GM19324 (cell line): ENCODE data around the gene ZMAT2.
A peak's percentile ranks its signal among the peaks of the same experiment; 100 is the strongest.
"Not testable (repeated sequence)": the region's sequence is repeated elsewhere in the genome, so short reads cannot be mapped to it uniquely, and the experiment has no call there.

ENCODE experiments used
- ATAC-seq: cut with Tn5 transposase; IDR thresholded peaks from one replicate; pipeline ENCODE4 v1.9.1; 2021; ENCODE audit warnings: mild to moderate bottlenecking, moderate library complexity; ENCODE audit not compliant: unreplicated experiment, low FRiP score

The ZMAT2 gene

DNA sequence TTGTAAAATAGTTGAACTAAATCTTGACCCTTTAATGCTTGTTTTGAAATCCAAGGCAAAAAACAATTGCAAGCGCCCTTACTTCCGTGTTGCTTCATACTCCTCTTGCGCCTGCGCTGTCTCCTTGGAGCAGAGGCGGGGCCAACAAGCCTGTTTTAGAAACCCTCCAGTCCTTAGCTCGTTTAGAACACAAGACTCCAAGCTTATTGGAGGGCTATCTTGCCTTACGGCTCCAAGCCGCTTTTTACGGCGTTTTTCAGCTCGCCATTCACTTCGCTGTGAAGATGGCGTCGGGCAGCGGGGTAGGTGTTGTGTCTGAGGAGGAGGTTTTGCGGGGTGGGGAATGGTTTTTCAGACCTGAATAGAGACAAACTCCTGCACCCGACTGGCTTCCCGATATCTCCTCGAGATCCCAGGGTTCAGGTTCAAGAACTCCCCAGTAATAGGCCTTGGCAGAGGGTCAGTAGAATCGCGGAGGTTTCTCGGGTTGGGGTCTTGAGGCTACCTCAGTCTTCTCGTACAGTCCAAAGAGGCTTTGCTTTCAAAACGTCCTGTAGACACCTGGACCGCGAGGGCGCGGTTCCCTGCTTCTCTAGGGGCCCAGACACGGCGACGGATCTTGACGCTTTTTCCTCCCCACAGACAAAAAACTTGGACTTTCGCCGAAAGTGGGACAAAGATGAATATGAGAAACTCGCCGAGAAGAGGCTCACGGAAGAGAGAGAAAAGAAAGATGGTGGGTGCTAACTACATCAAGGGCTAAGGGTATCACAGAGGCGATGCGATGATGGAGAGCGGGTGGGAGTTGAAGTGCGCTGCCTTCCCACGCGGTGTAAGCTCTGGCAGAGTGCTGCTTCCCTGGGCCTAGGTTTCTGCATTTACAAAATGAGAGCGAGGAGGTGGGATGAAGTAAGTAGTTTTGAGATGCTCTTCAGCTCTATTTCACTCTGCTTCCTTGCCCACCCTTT lies at the start of gene ZMAT2:
TSS of gene ZMAT2 (plus strand) at position 271 of the 968 bp plus-strand sequence. CDS start at position 285, 14 bp downstream.
- ATAC-seq = peak; percentile 91

DNA sequence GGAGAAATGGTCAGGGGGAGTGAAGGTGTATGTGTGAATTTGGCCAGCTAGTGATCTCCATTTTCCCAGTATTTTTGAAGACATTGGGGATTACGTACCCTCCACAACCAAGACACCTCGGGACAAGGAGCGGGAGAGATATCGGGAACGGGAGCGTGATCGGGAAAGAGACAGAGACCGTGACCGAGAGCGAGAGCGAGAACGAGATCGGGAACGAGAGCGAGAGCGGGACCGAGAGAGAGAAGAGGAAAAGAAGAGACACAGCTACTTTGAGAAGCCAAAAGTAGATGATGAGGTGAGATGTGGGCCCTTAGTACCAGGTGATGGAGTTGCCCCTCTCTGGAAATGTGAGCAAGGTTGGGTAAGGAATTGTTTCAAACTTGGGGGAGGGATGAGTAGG lies 41.4 kb upstream of the ZMAT2 start:
- ATAC-seq = no peak

- ATAC-seq = not testable (repeated sequence)
Measured at GRCh38 chr5:140660371-140660770, 39.9 kb upstream of the ZMAT2 start.

DNA sequence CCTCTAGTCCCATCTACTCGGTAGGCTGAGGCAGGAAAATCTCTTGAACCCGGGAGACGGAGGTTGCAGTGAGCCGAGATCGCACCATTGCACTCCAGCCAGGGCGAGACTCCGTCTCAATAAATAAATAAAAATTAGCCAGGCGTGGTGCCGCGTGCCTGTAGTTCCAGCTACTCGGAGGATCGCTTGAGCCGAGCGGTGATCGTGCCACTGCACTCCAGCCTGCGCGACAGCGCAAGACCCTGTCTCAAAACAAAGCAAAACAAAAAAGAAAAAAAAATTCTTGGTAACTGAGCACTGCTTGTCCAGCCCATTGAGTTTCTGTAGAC lies 36.3 kb upstream of the ZMAT2 start:
- ATAC-seq = no peak

- peak; percentile 97 for ATAC-seq
Measured at GRCh38 chr5:140664359-140665119, 35.7 kb upstream of the ZMAT2 start, which contains the start of gene WDR55. Gene WDR55 (plus strand): TSS chr5:140664904. CDS start chr5:140664913, 9 bp downstream.

GRCh38 chr5:140671035-140671434 lies 29.2 kb upstream of the ZMAT2 start:
- not testable (repeated sequence) for ATAC-seq

DNA sequence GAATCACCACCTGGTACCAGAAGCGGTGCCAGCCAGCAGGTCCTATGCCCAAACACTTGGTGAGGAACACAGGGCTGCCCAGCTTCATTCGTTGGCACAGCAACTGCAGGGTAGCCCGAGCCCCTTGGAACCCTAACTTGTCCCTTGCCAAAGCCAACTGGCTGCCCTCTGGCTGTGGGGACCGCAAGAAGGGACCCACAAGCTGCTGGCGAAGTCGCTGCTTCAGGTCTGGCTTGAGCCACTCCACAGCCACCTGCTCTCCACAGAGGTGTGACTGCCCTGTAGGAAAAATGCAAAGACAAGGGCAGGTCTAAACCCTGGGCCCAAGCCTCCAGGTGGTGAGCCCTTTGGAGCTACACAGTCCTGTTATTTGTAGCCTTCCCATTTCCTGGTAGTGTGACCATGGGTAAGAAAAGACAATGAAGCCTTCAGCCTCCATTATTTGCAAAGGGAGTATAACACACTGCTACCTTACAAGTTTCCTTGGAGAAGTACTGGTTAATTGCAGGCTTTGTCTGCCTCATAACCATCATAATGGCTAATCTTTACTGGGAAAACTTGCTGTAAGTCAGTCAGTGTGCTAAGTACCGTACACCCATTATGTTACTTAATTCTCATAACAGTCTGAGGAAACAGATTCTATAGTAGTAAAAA lies 28.6 kb upstream of the ZMAT2 start:
- no peak for ATAC-seq

- ATAC-seq = no peak
Measured at GRCh38 chr5:140672455-140673186, 27.6 kb upstream of the ZMAT2 start.

DNA sequence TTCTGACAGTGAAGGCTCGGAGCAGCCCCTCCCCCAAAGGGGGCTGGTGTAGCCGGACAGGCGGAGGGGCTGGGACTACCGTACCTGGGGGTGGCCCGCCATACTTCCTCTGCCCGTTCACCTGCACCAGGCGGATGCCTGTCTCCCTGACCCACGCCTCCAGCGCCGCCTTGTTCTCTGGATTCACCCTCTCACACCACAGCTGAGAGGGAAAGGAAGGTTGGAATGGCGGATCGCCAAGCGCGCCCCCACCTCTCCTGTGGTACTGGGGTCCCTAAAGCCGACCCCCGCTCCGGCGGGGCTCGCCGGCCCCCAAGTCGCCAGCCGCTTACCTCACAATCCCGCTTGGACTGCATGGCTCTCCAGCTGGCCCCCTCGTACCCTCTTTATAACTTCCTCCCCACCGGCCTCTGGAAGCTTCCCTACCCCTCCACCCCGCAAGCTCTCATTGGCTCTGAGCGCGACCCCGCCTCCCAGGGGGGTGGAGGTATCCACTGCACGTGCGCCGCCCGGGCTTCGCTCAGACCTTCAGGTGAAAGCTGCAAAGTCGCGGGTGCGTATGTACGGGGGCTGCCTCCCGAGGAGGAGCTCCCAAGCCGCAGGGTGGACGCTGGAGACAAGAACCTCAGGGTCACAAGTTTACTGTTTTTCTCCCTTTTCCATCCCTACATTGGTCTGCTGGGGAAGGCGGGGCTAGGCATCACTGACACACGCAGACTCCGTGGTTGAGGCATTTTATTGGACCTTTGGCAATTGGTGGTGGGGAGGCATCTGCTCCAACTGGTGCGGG lies 26.9 kb upstream of the ZMAT2 start, which contains the start of gene DND1:
TSS of gene DND1 (minus strand) at position 390 of the 790 bp plus-strand sequence. CDS start at position 356, 34 bp downstream.
- no peak for ATAC-seq

- ATAC-seq = no peak
Measured at GRCh38 chr5:140674211-140674610, 26.0 kb upstream of the ZMAT2 start.

GRCh38 chr5:140674629-140675028 lies 25.6 kb upstream of the ZMAT2 start:
- ATAC-seq = no peak

GRCh38 chr5:140677947-140678346 lies 22.3 kb upstream of the ZMAT2 start:
- peak; percentile 62 for ATAC-seq

GRCh38 chr5:140678993-140679392 lies 21.3 kb upstream of the ZMAT2 start:
- no peak for ATAC-seq

DNA sequence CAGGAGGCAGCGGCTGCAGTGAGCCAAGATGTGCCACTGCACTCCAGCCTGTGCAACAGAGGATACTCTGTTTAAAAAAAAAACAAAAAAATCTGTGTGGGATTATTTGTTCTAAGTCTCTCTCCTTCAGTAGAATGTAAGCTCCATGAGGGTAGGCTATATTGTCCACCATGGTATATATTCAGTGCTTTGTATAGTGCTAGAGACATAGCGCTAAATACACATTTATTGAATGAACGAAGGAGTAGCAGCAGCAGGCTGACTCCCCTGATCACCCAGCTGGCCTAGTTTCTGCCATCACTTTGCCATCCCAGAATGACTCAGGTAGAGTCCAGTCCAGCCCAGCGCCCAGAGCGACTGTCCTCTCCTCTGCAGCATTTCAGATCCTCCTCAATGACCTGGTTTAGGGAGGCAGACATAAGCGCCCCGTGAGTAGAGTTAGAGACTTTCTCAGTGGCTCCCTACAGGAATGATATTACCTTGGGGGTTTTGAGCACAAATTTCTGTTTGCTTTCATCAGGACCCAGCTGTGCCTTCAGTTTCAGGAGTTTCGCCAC lies 9.8 kb upstream of the ZMAT2 start:
- no peak for ATAC-seq

GRCh38 chr5:140690941-140691924 lies 9.0 kb upstream of the ZMAT2 start, which contains the start of the genes HARS1 and HARS2:
Gene HARS1 (minus strand): TSS chr5:140691370. CDS start chr5:140691304, 66 bp downstream.
Gene HARS2 (plus strand): TSS chr5:140691455. CDS start chr5:140691649, 194 bp downstream.
- peak; percentile 98 for ATAC-seq

DNA sequence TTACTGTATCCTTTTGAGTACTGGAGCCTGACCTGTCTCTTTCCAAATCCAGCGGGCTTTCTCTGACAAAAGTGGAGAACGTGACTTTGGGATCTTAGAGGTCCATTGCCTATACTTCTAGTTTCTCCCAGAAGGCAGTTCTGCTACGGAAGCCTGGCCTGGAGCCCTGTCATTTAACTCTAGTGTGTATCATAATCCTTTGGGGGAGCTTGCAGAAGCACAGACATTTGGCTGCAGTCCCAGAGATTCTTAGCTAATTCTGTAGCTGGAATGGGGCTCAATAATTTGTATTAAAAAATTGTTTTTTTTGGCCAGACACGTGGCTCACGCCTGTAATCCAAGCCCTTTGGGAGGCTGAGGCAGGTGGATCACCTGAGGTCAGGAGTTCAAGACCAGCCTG lies 6.0 kb upstream of the ZMAT2 start:
- no peak for ATAC-seq

- no peak for ATAC-seq
Measured at GRCh38 chr5:140696891-140697492, 3.3 kb upstream of the ZMAT2 start.
